HG02763 (cell line): ENCODE measurements around the gene CLCN7.

Experiments used
- ATAC-seq: cut with Tn5 transposase; IDR thresholded peaks from one replicate; pipeline ENCODE4 v1.9.1; 2021; ENCODE audit warnings: mild to moderate bottlenecking, moderate library complexity; ENCODE audit not compliant: unreplicated experiment

CLCN7 gene, protein sequence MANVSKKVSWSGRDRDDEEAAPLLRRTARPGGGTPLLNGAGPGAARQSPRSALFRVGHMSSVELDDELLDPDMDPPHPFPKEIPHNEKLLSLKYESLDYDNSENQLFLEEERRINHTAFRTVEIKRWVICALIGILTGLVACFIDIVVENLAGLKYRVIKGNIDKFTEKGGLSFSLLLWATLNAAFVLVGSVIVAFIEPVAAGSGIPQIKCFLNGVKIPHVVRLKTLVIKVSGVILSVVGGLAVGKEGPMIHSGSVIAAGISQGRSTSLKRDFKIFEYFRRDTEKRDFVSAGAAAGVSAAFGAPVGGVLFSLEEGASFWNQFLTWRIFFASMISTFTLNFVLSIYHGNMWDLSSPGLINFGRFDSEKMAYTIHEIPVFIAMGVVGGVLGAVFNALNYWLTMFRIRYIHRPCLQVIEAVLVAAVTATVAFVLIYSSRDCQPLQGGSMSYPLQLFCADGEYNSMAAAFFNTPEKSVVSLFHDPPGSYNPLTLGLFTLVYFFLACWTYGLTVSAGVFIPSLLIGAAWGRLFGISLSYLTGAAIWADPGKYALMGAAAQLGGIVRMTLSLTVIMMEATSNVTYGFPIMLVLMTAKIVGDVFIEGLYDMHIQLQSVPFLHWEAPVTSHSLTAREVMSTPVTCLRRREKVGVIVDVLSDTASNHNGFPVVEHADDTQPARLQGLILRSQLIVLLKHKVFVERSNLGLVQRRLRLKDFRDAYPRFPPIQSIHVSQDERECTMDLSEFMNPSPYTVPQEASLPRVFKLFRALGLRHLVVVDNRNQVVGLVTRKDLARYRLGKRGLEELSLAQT

GRCh38 chr16:1474796-1475551 is at the start of gene CLCN7:
Gene CLCN7 (minus strand): TSS chr16:1475028. CDS start chr16:1474974, 54 bp downstream.
- peak; percentile 87 for ATAC-seq

DNA sequence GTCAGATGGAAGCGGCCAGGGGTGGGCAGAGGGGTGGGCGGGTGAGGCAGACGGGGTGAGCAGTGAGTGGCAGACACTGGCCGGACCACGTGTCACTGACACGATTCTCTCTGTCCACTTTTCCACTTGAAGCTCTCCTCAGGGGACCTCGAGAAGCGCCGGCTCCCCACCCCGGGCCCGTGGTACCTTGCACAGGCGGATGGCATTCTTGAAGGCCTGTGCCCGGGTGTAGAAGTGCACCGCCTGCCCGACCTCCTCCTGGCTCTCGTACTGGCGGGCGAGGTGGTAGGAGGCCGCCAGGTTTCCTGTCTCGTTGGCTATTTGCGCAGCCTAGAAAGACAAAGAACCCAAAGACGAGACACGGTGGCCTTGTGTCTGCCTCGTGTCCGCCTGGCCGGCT is 49.5 kb upstream of the CLCN7 start:
- no peak for ATAC-seq

GRCh38 chr16:1523581-1524245 is 48.9 kb upstream of the CLCN7 start:
- no peak for ATAC-seq

- no peak for ATAC-seq
Measured at GRCh38 chr16:1520461-1520860, 45.6 kb upstream of the CLCN7 start.

DNA sequence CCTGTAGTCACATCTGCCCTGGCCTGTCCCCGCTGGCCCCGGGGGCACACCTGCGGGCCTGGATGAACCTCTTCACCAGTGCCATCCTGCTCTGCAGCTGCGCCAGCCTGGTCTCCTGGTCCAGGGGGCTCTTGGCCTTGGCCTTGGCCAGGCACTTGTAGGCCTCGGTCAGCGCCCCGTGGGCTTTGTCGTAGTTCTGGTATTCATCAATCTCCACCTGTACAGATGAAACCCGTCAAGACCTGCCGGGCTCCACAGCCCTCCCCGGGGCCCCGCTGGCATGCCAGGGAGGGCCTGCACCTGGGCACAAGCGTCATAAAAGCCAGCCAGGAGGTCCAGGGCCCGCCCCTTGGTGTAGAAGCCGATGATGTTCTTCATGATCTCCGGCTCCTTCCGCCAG is 45.0 kb upstream of the CLCN7 start:
- no peak for ATAC-seq

- ATAC-seq: no peak
Measured at GRCh38 chr16:1518626-1519135, 43.9 kb upstream of the CLCN7 start.

DNA sequence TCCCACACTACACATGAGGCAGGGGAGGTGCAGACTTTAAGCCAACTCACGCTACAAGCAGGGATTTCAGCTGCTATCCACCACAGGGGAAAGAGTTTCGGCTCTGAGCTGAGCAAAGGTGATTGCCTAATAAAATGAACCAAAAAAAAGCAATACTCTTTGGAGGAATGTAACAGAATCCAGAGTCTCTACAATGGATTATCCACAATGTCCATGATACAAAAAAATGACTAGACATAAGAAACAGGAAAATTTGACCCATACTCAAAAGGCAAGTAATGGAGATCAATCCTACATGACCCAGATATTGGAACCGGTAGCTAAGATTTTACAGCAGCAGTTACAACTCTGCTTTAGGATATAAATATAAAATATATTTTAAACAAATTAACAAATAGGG is 39.7 kb upstream of the CLCN7 start:
- ATAC-seq: no peak

- no peak for ATAC-seq
Measured at GRCh38 chr16:1512774-1513173, 37.9 kb upstream of the CLCN7 start.

- no peak for ATAC-seq
Measured at GRCh38 chr16:1511662-1512569, 37.1 kb upstream of the CLCN7 start.

DNA sequence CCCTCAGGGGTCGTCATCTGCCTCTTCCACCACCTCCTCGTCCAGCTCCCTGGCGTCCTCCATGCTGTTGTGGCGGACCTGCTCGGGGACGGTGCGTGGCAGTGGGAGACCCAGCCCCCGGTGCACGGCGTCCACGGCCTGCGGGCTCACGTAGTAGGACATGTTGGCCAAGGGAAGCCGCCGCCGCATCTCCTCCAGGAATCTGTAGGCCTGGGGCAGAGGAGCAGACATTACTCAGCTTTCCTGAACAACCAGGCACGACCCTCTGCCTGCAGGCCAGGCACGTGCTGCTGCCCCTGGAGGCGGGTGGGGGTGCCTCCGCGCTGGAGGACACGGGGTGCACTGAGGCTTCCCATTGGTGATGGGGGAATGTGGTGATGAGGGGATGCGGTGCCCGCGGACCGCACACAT is 36.1 kb upstream of the CLCN7 start:
- no peak for ATAC-seq

GRCh38 chr16:1510272-1510671 is 35.4 kb upstream of the CLCN7 start:
- ATAC-seq: no peak

GRCh38 chr16:1509307-1510221 is 34.7 kb upstream of the CLCN7 start:
- ATAC-seq: no peak

DNA sequence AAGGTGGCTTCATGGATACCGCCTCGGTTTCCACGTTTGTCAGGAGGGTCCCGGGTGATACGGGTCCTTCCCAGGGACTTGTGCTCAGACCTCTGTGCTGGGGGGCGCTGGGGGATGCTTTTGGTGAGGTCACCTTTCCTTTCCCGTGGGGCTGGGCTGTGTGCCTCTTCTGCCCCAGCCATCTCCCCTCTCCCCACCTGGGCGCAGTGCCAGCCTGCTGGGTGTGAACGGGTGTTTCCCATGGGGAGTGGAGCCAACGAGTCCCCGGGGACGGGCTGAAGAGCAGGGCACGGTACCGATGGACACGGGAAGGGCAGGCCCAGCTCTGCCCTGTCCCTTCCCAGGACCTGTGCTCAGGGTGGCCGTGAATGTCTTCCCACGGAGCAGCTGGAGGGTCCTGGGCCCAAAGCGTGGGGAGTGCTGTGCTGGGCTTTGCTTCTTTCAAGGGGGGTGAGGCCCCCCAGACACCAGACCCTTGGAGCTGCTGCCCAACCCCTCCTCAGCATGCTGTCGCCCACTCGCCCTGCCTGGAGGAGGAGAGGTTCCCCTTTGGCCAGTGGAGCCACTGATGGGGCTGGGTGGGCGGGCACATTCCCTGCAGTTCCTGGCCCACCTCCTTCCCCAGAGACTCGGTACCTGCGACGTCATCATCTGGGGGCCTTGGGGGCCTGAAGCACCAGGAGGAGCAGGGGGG is 33.8 kb upstream of the CLCN7 start:
- ATAC-seq: no peak

GRCh38 chr16:1506494-1507213 is 31.8 kb upstream of the CLCN7 start:
- no peak for ATAC-seq

GRCh38 chr16:1505912-1506311 is 31.1 kb upstream of the CLCN7 start:
- no peak for ATAC-seq

DNA sequence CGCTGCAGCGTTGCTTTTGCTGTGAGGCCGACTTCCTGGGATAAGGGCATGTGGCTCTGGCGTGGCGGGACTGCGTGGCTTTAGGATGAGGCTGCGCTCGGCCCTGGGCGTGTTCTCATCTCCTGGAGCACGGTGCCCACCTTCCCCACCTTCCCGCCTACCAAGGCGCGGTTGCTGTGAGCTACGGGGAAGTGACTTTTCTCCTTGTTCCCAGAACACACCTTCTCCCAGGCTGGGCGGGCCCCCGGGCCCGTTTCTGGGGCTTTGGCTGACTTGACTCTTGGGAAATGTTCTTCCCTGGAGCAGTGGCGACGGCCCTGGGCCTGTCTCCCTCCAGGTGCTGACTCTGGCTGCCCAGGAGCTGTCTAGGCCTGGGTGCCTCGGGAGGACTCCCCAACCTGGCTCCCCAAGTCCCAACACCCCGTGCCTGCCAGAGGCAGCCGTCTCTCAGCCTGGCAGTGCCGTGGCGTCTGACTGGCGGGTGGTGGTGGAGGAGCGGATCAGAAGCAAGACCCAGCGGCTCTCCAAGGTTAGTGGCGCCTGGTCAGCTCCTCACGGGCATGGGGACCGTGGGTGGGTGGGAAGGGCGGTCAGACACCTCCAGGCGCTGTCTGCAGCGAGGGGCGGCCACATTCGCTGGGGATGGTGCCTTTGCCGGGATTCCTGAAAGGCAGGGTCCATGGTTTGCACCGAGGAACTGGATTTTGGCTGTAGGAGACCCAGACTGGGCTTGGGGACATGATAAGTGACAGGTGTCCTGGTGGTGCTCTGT is 30.4 kb upstream of the CLCN7 start:
- ATAC-seq: no peak
